H54 (cell line): ENCODE results near the gene ARHGAP42.

Source experiments
- DNase-seq: peaks from one replicate; pipeline ENCODE4 v3.0.0; 2011; ENCODE audit warnings: low spot score, mixed read lengths; ENCODE audit not compliant: insufficient read length
- FAIRE-seq: peaks from 3 replicates; lab custom pipeline; 2011; peaks lifted over from hg19 to GRCh38; lab: Jason Lieb, UNC
- POLR2A ChIP-seq: IDR thresholded peaks from 2 replicates; pipeline ENCODE4 v1.6.1; 2011; ENCODE audit warnings: low read depth, mild to moderate bottlenecking, low read length

The ARHGAP42 gene

GRCh38 chr11:100847696-100848216, 160.7 kb downstream of the ARHGAP42 start:
- TF ChIP-seq POLR2A, result no peak
- no peak for FAIRE-seq

GRCh38 chr11:100849009-100849900, 162.2 kb downstream of the ARHGAP42 start:
- FAIRE-seq (no peak), DNase-seq (no peak)
- no peak for TF ChIP-seq POLR2A

More at GRCh38 chr11:100847696-100848216, 160.7 kb downstream of the ARHGAP42 start:
- no peak for DNase-seq

DNA sequence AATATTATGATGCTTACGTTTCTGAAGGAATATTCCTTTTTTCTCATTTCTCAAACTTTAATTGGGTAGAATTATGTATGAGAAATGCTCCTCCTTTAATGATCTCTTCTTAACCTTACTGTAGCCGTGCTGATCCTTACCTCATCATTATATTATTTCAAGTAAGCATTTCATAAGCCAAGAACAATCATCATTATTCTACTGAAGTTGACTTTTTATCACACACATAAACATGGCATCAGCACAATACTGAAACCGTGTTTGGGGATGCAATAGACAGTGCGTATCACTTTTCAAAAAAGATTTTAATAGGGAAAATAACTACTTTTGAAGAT, 162.8 kb downstream of the ARHGAP42 start:
- no peak for DNase-seq
- no peak for TF ChIP-seq POLR2A
- no peak for FAIRE-seq

GRCh38 chr11:100851147-100851546, 164.1 kb downstream of the ARHGAP42 start:
- FAIRE-seq (no peak), DNase-seq (no peak)
- no peak for TF ChIP-seq POLR2A

- DNase-seq (no peak), FAIRE-seq (no peak)
- TF ChIP-seq POLR2A, result no peak
These were observed 164.6 kb downstream of the ARHGAP42 start for GRCh38 chr11:100851584-100852152.

DNA sequence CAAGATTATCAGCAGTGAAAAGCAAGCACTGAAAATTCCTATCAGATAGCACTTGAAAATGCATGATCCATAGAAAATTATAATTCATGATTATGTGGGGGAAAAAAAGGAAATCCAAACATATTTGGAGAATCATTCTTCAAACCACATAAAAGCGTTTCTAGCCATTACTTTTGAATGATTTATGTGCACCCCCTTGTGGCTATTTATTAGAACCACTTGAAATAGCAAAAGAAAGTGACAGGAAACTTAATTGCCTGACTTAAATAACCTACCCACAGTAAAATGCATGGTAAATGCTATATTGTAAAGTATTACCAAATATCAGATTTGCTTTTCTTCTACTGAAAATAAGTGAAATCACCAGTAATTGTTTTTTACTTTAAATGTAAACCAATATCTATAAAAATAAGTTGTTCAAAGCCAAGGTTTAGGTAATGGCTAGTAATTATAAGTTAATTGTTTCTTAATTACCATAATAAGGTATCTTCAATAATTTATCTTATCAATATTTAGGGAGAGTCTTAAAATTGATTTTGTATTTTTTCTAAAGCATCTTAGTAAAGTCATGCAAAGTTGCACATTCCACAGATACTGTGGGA, 168.5 kb downstream of the ARHGAP42 start:
- TF ChIP-seq POLR2A, result no peak
- DNase-seq (no peak), FAIRE-seq (no peak)

- no peak for DNase-seq
- FAIRE-seq, result no peak
- no peak for TF ChIP-seq POLR2A
These were observed 170.3 kb downstream of the ARHGAP42 start for GRCh38 chr11:100857236-100858005.

GRCh38 chr11:100860318-100861155, 173.4 kb downstream of the ARHGAP42 start:
- DNase-seq (no peak), FAIRE-seq (no peak)
- TF ChIP-seq POLR2A, result no peak

DNA sequence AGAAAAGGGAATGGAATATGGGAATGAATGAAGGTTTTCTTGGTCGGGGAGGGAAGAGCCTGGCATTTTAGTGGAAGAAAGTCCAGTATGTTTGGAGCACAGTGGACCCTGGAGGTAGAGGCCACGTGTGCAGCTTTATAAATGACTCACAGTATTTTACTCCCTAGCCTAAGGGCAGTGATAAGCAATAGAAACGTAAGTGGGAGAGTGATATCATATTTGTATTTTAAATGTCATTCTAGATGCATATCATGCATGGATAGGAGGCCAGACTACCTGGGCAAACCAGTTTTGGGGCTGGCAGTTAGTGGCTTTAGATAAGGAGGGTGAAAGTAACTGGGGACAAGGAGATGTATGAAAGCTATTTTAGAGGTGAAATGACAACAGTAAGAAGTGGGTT, 174.1 kb downstream of the ARHGAP42 start:
- FAIRE-seq (no peak), DNase-seq (no peak)
- TF ChIP-seq POLR2A, result no peak

DNA sequence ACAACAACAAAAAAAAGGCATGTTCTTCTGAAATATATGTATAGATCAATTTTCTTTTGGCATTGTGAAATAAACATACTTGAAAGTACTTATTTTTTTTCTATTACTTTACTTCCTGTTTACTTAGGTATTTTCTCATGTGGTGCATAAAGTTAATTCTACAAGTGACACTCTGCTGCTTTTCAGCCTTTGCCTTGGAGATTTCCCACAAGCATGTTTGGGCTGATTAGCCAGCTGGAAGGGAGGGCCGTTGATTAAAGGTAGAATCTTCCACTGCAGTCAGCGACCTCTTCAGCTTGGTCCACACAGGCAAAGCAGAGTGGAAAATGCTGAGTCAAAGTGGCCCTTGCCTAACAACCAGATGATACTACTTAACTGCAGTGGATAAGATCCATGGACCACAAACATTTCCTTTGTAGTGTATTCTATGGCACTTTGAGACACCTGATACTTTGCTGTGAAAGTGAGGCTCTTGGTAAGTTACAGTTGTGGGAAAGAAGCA, 176.0 kb downstream of the ARHGAP42 start:
- TF ChIP-seq POLR2A, result no peak
- no peak for DNase-seq
- FAIRE-seq, result no peak

DNA sequence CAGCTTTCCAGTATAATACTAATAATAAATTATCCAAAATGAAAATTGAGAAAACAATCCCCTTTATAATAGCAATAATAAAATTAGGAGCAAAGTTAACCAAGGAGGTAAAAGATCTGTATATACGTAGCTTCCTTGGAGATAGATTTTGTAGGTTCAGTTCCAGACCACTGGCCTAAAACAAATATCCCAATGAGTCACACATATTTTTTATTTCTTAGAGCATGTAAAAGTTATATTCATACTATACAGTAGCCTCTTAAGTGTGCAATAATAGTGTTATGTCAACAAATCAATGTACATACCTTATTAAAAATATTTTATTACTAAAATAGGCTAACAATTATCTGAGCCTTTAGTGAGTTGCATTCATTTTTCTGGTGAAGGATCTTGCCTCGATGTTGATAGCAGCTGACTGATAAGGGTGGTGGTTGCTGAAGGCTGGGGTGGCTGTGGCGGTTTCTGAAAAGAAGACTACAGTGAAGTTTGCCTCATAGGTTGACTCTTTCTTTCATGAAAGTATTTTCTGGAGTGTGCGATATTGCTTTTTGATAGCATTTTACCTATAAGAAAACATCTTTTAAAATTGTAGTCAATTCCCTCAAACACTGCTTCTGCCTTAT, 178.5 kb downstream of the ARHGAP42 start:
- FAIRE-seq (no peak), DNase-seq (no peak)
- no peak for TF ChIP-seq POLR2A

- no peak for TF ChIP-seq POLR2A
- FAIRE-seq, result no peak
- no peak for DNase-seq
These were observed 179.4 kb downstream of the ARHGAP42 start for GRCh38 chr11:100866453-100866852.
